CD4-positive, alpha-beta T cell treated with Interleukin-10 for 1 hour (primary cell): Measurements from ENCODE around the gene OSM.

Experiments used
- DNase-seq: peaks from one replicate; pipeline ENCODE4 v3.0.0-alpha.2; 2020

OSM gene

GRCh38 chr22:30297276-30297990 is 30.8 kb upstream of the OSM start:
- DNase-seq = no peak

GRCh38 chr22:30296833-30297232 is 30.2 kb upstream of the OSM start:
- DNase-seq = no peak

- DNase-seq = no peak
These were observed 29.7 kb upstream of the OSM start for GRCh38 chr22:30296324-30296723.

- DNase-seq = no peak
These were observed 28.9 kb upstream of the OSM start for GRCh38 chr22:30295576-30295975.

- no peak for DNase-seq
These were observed 28.2 kb upstream of the OSM start for GRCh38 chr22:30294830-30295229.

- no peak for DNase-seq
These were observed 27.4 kb upstream of the OSM start for GRCh38 chr22:30294066-30294465.

GRCh38 chr22:30293026-30293425 is 26.4 kb upstream of the OSM start:
- no peak for DNase-seq

- no peak for DNase-seq
These were observed 25.7 kb upstream of the OSM start for GRCh38 chr22:30292069-30292970.

GRCh38 chr22:30291058-30291892 is 24.6 kb upstream of the OSM start:
- no peak for DNase-seq

- DNase-seq = no peak
These were observed 23.8 kb upstream of the OSM start for GRCh38 chr22:30290342-30291057.

GRCh38 chr22:30289980-30290313 is 23.3 kb upstream of the OSM start:
- DNase-seq = no peak

- DNase-seq = peak; percentile 89
These were observed 22.7 kb upstream of the OSM start, which contains the start of gene CASTOR1 for GRCh38 chr22:30289141-30289979. CASTOR1 (minus strand) TSS chr22:30289505; CDS start chr22:30289497, 8 bp downstream.

- no peak for DNase-seq
These were observed 21.9 kb upstream of the OSM start for GRCh38 chr22:30288419-30289140.

- peak; percentile 90 for DNase-seq
These were observed 21.2 kb upstream of the OSM start for GRCh38 chr22:30287648-30288418.

- peak; percentile 87 for DNase-seq
These were observed 20.4 kb upstream of the OSM start for GRCh38 chr22:30286813-30287647.

GRCh38 chr22:30286331-30286730 is 19.7 kb upstream of the OSM start:
- no peak for DNase-seq

- no peak for DNase-seq
These were observed 19.2 kb upstream of the OSM start for GRCh38 chr22:30285846-30286200.

- no peak for DNase-seq
These were observed 18.7 kb upstream of the OSM start for GRCh38 chr22:30285176-30285845.

GRCh38 chr22:30284666-30285065 is 18.0 kb upstream of the OSM start:
- DNase-seq = no peak
